Endothelial cell of umbilical vein (primary cell): ENCODE data around the gene ZBTB12. TPM values are rescaled to one million over a fixed set of nuclear protein-coding genes. Genes with fewer than 3 reads are reported as not detected.

Experiments used
- BruUV-seq: library from RNA; stranded (reverse); fragments of 400-500 nt; replicated peaks from 2 replicates; lab custom pipeline; 2021; lab: Mats Ljungman, UMichigan
- CTCF ChIA-PET: fragments of 300-600, 350-600 bp; sonication (Branson Sonifier 250); formaldehyde crosslinking; loops from one replicate; lab custom pipeline; 2021; ENCODE audit warnings: antibody characterized with exemption, inconsistent platforms; lab: Charles Lee
- POLR2A ChIA-PET: fragments of 300-600, 350-600 bp; sonication (Branson Sonifier 250); formaldehyde crosslinking; loops from one replicate; lab custom pipeline; 2021; ENCODE audit warnings: antibody characterized with exemption, inconsistent platforms; lab: Charles Lee
- DNase-seq: peaks from one replicate; pipeline ENCODE4 v3.0.0-alpha.2; 2011; ENCODE audit warnings: low read depth, low spot score
- FAIRE-seq: peaks from 2 replicates; lab custom pipeline; 2011; peaks lifted over from hg19 to GRCh38; lab: Jason Lieb, UNC
- H2AFZ ChIP-seq: 2 replicates; pipeline ENCODE4 v1.6.0; 2012; ENCODE audit warnings: low read depth, low read length, control low read depth, inconsistent platforms
- H3K27ac ChIP-seq: 2 replicates; pipeline ENCODE4 v1.5.1; 2011; ENCODE audit warnings: low read depth, mild to moderate bottlenecking, control low read depth, low read length, moderate library complexity; ENCODE audit not compliant: insufficient read depth
- H3K27me3 ChIP-seq, 2 experiments: 2 replicates each; pipeline versions ENCODE4 v1.6.0 to v1.6.1; 2011; ENCODE audit warnings: low read length in 2 of 2, mixed read lengths in 1 of 2; ENCODE audit not compliant: control insufficient read depth in 2 of 2, insufficient read depth in 2 of 2
- H3K36me3 ChIP-seq, 2 experiments: 2 replicates in 1 of 2; 3 replicates in 1 of 2; pipeline ENCODE4 v1.5.1; 2011; ENCODE audit warnings: low read length in 2 of 2, mild to moderate bottlenecking in 1 of 2, moderate library complexity in 1 of 2; ENCODE audit not compliant: control insufficient read depth in 2 of 2, insufficient read depth in 2 of 2; ENCODE audit errors: extremely low read depth in 1 of 2
- H3K4me1 ChIP-seq: 3 replicates; pipeline ENCODE4 v1.5.1; 2011; ENCODE audit warnings: mild to moderate bottlenecking, low read length; ENCODE audit not compliant: control insufficient read depth, insufficient read depth; ENCODE audit errors: extremely low read depth
- H3K4me2 ChIP-seq: 2 replicates; pipeline ENCODE4 v1.6.1; 2011; ENCODE audit warnings: low read length, control low read depth, mixed read lengths; ENCODE audit not compliant: insufficient read depth
- H3K4me3 ChIP-seq, 3 experiments: fragments of 200-600 bp in 1 of 3; sonication (generic), shearing (Covaris generic) in 1 of 3; replicated peaks in 1 of 3; 2 replicates each; pipeline ENCODE4 v1.5.1; 2011 to 2016; ENCODE audit warnings: control low read depth in 3 of 3, low read length in 3 of 3, mild to moderate bottlenecking in 2 of 3, inconsistent platforms in 1 of 3, low read depth in 1 of 3, moderate library complexity in 1 of 3; ENCODE audit not compliant: insufficient read depth in 1 of 3
- H3K79me2 ChIP-seq: 2 replicates; pipeline ENCODE4 v1.6.0; 2012; ENCODE audit warnings: low read length, inconsistent platforms; ENCODE audit not compliant: control insufficient read depth, insufficient read depth
- H3K9ac ChIP-seq: replicated peaks from 2 replicates; pipeline ENCODE3; 2011; ENCODE audit warnings: low read length, control low read depth; ENCODE audit not compliant: insufficient read depth; ENCODE audit errors: extremely low read depth
- H3K9me1 ChIP-seq: replicated peaks from 3 replicates; pipeline ENCODE4 v1.6.0; 2011; ENCODE audit warnings: mild to moderate bottlenecking, low read length; ENCODE audit not compliant: control insufficient read depth, insufficient read depth; ENCODE audit errors: extremely low read depth
- H3K9me3 ChIP-seq: replicated peaks from 2 replicates; pipeline ENCODE4 v1.5.1; 2012; ENCODE audit warnings: low read length, inconsistent platforms; ENCODE audit not compliant: control insufficient read depth, insufficient read depth
- H4K20me1 ChIP-seq: replicated peaks from 2 replicates; pipeline ENCODE3; 2011; ENCODE audit warnings: mild to moderate bottlenecking, low read length; ENCODE audit not compliant: control insufficient read depth, insufficient read depth; ENCODE audit errors: extremely low read depth
- EZH2 ChIP-seq: IDR thresholded peaks from 2 replicates; pipeline ENCODE4 v1.6.1; 2012; ENCODE audit warnings: borderline replicate concordance, low read depth, mild to moderate bottlenecking, moderate library complexity, low read length, inconsistent platforms; ENCODE audit not compliant: severe bottlenecking
- FOS ChIP-seq: IDR thresholded peaks from 2 replicates; pipeline ENCODE4 v1.6.1; 2011; ENCODE audit warnings: mild to moderate bottlenecking, low read length, moderate library complexity, borderline replicate concordance; ENCODE audit not compliant: insufficient read depth
- GATA2 ChIP-seq: IDR thresholded peaks from 2 replicates; pipeline ENCODE4 v1.7.0; 2011; ENCODE audit warnings: low read depth, mild to moderate bottlenecking, moderate library complexity, mixed read lengths, low read length; ENCODE audit not compliant: insufficient read length, insufficient read depth
- JUN ChIP-seq: IDR thresholded peaks from 2 replicates; pipeline ENCODE4 v1.6.1; 2011; ENCODE audit warnings: borderline replicate concordance, low read depth; ENCODE audit not compliant: insufficient read length, insufficient read depth
- MYC ChIP-seq: IDR thresholded peaks from one replicate; pipeline ENCODE4 v1.6.1; 2011; ENCODE audit warnings: mild to moderate bottlenecking, low read depth, low read length
- POLR2A ChIP-seq: IDR thresholded peaks from 2 replicates; pipeline ENCODE4 v1.6.1; 2012; ENCODE audit warnings: low read depth, mild to moderate bottlenecking, control low read depth, low read length
- POLR2AphosphoS5 ChIP-seq: IDR thresholded peaks from 2 replicates; pipeline ENCODE4 v1.6.1; 2012; ENCODE audit warnings: low read depth, mild to moderate bottlenecking, control low read depth, low read length, moderate library complexity; ENCODE audit not compliant: insufficient read depth
- dilution Hi-C: fragments of 300-500 bp; cut with MboI; formaldehyde crosslinking; loops from one replicate; pipeline ENCODE4 v1.15.0; 2019; ENCODE audit warnings: low sequenced_read_pairs; ENCODE audit not compliant: extremely low pct_ligation_motif_present
- intact Hi-C: fragments of 100-400 bp; cut with micrococcal nuclease; formaldehyde crosslinking; loops from one replicate; pipeline ENCODE4 v1.10.0; 2022
- polyA plus RNA-seq, 4 experiments: library from polyadenylated mRNA; depleted of rRNA in 3 of 4; stranded (reverse) in 3 of 4; unstranded in 1 of 4; fragments of >200 nt; gene quantifications; 2 replicates each; pipeline versions ENCODE4 v1.2.1 to v1.2.3, GENCODE V29; 2011 to 2012; ENCODE audit warnings: missing spikeins in 1 of 4
- total RNA-seq: library from RNA; stranded (reverse); gene quantifications from 2 replicates; pipeline ENCODE4 v1.2.3, GENCODE V29; 2021
- TF ChIP-seq, protein P1 (sequence below), 2 donors: IDR thresholded peaks; 1 replicate in 1 of 2; 2 replicates in 1 of 2; pipeline ENCODE4 v1.5.1; 2011; ENCODE audit warnings: low read length in 2 of 2, mild to moderate bottlenecking in 2 of 2, moderate library complexity in 2 of 2, control low read depth in 1 of 2, inconsistent platforms in 1 of 2, low read depth in 1 of 2; ENCODE audit not compliant: insufficient read depth in 1 of 2; ENCODE audit errors: extremely low read depth in 1 of 2
- TF ChIP-seq, protein P2 (sequence below): IDR thresholded peaks from 2 replicates; pipeline ENCODE4 v1.6.1; 2011; ENCODE audit not compliant: insufficient read depth, insufficient read length

The ZBTB12 gene
- total and polyA plus RNA-seq, 2 donors (not counting 3 experiments of a cell fraction or from before 2014, with no cell fraction given) = 2.9 to 4.9 TPM

DNA sequence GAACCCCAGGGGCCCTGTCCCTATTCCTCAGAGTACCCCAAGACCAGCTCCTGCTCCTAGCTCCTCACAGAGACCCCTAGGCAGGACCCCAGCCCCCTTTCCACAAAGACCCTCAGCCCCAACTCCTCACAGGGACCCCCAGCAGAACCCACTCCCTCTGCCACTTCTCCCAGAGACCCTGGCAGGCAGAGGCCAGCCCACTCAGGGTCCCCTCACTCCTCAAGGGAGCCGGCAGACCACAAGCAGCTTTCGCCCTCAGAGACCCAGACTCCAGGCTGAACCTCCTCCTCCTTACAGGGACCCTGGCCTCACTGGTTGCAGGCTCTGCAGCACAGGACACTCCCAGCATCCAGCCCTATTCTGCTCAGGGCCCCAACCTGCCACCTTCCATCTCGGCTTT lies 23.7 kb downstream of the ZBTB12 start:
- no peaks in the 10 kb centered on the region for H4K20me1 ChIP-seq
- ChIA-PET CTCF (interaction anchor here (1.1 to 1.4 kb wide), 2 partner anchors 10 to 12 kb away, joined by 4 read pairs; no protein-coding TSS in a partner anchor), POLR2A (no interaction called here)
- no peak for TF ChIP-seq POLR2AphosphoS5
- TF ChIP-seq GATA2 = no peak
- TF ChIP-seq JUN = no peak
- TF ChIP-seq EZH2 = no peak
- TF ChIP-seq, protein P1, sequence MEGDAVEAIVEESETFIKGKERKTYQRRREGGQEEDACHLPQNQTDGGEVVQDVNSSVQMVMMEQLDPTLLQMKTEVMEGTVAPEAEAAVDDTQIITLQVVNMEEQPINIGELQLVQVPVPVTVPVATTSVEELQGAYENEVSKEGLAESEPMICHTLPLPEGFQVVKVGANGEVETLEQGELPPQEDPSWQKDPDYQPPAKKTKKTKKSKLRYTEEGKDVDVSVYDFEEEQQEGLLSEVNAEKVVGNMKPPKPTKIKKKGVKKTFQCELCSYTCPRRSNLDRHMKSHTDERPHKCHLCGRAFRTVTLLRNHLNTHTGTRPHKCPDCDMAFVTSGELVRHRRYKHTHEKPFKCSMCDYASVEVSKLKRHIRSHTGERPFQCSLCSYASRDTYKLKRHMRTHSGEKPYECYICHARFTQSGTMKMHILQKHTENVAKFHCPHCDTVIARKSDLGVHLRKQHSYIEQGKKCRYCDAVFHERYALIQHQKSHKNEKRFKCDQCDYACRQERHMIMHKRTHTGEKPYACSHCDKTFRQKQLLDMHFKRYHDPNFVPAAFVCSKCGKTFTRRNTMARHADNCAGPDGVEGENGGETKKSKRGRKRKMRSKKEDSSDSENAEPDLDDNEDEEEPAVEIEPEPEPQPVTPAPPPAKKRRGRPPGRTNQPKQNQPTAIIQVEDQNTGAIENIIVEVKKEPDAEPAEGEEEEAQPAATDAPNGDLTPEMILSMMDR (IDR thresholded peaks at IDR 0.05; ENCODE audit: extremely low read depth in 1 of 2, insufficient read depth in 1 of 2, low read depth in 1 of 2, low read length in 2 of 2) = no peak
- TF ChIP-seq, protein P2, sequence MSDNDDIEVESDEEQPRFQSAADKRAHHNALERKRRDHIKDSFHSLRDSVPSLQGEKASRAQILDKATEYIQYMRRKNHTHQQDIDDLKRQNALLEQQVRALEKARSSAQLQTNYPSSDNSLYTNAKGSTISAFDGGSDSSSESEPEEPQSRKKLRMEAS = no peak
- TF ChIP-seq MYC = no peak
- no peak for TF ChIP-seq POLR2A
- TF ChIP-seq FOS = no peak
- BruUV-seq = no TSS peak
- H3K79me2 ChIP-seq = no peaks in the 10 kb centered on the region
- H3K27ac ChIP-seq = no peak overlapping the region
- DNase-seq (no peak), FAIRE-seq (no peak)
- H3K9me3 ChIP-seq = no peaks in the 10 kb centered on the region
- dilution Hi-C loops = no loop called here
- H3K4me2 ChIP-seq = no peak overlapping the region
- H3K4me1 ChIP-seq = peaks cover 6% of the 10 kb centered on the region
- no peak overlapping the region for H2AFZ ChIP-seq
- no peak overlapping the region for H3K9ac ChIP-seq
- H3K27me3 ChIP-seq = no peaks in the 10 kb centered on the region
- no peaks in the 10 kb centered on the region for H3K9me1 ChIP-seq
- intact Hi-C loops = no loop called here
- no peak overlapping the region for H3K4me3 ChIP-seq
- peaks cover 0 to 29% of the 10 kb centered on the region in 2 experiments for H3K36me3 ChIP-seq
